GM19395 (cell line): ENCODE measurements around the gene CACHD1.
A peak's percentile ranks its signal among the peaks of the same experiment; 100 is the strongest.
"Not testable (repeated sequence)": the region's sequence is repeated elsewhere in the genome, so short reads cannot be mapped to it uniquely, and the experiment has no call there.

ENCODE experiments used
- ATAC-seq: cut with Tn5 transposase; IDR thresholded peaks from one replicate; pipeline ENCODE4 v1.9.1; 2021; ENCODE audit warnings: mild to moderate bottlenecking, moderate library complexity; ENCODE audit not compliant: unreplicated experiment

Gene CACHD1

GRCh38 chr1:64686828-64687724 lies 217.1 kb downstream of the CACHD1 start:
- peak; percentile 89 for ATAC-seq

- ATAC-seq = no peak
Measured at GRCh38 chr1:64687725-64688327, 217.9 kb downstream of the CACHD1 start.

DNA sequence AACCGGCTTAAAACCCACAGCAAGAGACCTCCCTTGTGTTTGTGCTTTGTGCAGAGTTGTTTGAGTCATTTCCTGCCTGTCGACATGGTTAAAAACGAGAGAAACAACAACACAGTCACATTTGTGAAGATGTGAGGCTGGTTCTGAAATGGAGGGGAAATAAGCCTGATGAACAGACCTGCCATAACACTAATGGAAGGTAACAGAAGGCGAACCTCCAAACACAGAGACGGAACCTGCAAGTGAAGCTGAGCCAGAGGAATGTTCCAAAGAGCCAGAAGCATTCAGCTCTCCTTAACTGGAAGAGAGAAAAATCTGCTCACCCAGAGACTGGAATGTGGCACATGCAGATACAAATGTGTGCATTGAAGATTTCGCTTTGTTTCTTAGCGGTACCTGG lies 221.7 kb downstream of the CACHD1 start:
- no peak for ATAC-seq

GRCh38 chr1:64692911-64693310 lies 223.0 kb downstream of the CACHD1 start:
- no peak for ATAC-seq

DNA sequence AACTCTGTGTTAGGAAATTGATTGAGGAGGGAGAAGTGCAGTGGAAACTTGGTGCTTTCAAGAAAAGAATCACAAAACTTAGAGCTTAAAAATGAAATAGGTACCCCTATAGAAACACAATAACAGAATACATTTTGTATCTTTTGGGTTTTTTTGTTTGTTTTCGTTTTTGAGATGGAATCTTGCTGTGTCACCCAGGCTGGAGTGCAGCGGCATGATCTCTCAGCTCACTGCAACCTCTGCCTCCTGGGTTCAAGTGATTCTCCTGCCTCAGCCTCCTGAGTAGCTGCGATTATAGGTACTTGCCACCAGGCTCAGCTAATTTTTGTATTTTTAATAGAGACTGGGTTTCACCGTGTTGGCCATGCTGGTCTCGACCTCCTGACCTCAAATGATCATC lies 223.5 kb downstream of the CACHD1 start:
- ATAC-seq = no peak

- no peak for ATAC-seq
Measured at GRCh38 chr1:64696879-64697278, 226.9 kb downstream of the CACHD1 start.

- ATAC-seq = no peak
Measured at GRCh38 chr1:64699327-64699726, 229.4 kb downstream of the CACHD1 start.

DNA sequence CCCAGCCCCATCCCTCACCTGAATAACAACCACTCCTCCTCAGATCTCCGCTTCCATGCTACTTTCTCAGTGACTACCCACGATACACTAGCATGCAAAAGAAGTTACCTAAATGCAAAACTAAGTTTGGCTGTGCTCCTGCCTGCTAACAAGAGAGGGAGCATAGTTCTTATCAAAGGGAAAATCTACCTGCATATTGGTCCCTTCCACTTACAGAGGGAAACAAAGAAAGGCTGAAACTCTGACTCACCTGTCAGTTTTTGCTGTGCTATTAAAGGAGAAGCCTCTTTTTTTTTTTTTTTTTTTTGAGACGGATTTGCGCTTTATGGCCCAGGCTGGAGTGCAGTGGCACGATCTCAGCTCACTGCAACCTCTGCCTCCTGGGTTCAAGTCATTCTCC lies 231.1 kb downstream of the CACHD1 start:
- ATAC-seq = no peak

- no peak for ATAC-seq
Measured at GRCh38 chr1:64701886-64702285, 232.0 kb downstream of the CACHD1 start.

GRCh38 chr1:64702670-64703069 lies 232.7 kb downstream of the CACHD1 start:
- ATAC-seq = not testable (repeated sequence)

DNA sequence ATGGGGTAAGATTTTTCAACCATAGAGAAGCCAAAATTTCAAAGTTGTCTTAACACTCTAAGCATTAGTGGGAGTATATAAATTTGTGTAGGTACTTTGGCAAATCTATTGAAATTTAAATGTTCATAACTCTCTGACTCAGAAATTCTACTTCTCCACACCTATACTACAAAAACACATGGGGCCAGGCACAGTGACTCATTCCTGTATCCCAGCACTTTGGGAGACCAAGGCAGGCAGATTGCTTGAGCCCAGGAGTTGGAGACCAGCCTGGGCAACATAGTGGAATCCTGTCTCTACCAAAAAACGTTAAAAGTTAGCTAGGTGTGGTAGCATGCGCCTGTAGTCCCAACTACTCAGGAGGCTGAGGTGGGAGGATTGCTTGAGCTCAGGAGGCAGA lies 233.7 kb downstream of the CACHD1 start:
- no peak for ATAC-seq

GRCh38 chr1:64705591-64705990 lies 235.7 kb downstream of the CACHD1 start:
- ATAC-seq = no peak

DNA sequence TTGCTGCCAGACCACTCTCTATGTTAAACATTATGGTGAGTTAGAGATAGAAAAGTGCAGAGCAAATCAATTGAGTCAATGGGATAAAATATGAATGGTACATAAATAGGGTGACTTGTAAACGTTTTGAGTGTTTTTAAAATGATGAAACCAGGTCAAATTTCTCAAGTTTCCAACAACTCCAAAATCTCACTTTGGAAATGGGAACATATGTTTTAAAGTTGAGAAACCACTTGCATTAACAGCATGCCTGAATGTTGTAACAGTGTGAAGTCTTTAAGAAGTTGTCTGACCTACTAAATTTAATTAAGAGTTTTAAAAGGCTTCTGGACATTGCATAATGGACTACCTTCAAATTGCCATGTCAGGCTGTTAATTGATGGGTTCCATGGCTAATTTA lies 241.3 kb downstream of the CACHD1 start:
- no peak for ATAC-seq

- no peak for ATAC-seq
Measured at GRCh38 chr1:64712049-64712448, 242.1 kb downstream of the CACHD1 start.

GRCh38 chr1:64715186-64715585 lies 245.3 kb downstream of the CACHD1 start:
- ATAC-seq = no peak

- no peak for ATAC-seq
Measured at GRCh38 chr1:64721135-64721534, 251.2 kb downstream of the CACHD1 start.

DNA sequence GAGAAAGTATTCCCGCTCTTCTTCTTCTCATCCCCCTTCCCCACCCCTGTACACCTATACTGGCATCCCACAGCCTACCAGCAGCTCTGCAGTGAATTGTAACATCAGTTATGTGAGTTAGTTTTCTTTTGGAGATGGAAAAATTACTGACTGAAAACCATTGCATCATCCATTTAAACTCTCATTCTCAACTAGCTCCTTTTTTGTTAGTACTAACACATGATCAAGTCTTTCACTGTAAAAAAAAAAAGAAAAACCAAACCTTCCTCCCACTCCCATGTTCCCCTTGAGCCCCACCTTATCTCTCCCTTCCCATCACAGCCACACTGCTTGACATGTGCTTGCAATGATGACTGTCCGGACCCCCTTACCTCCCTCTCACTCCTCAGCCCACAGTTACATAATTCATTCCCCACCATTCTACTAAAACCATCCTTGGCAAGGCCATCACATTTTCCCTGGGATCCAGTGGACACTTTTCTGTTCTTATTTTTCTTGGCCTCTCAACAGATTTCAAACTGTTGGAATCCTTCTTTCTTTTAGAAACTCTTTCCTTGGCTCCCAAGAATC lies 251.7 kb downstream of the CACHD1 start:
- ATAC-seq = no peak

DNA sequence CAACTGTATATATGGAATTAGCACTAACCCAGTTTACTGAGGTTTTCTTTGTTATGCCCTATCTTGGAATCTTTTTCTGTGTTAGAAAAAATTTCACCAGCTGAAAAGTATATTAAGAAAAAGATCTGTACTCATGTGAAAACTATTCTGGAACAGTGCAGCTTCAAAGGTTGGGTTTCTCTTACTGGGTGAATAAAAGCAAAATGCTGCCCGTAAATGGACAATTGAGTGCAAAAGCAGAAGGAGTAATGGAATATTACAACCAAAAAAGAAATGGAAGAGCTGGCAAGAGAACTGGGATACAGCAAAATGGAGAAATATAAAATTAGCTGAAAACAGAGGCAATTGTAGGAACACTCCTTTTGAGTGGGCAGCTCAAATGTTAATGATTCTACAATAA lies 257.9 kb downstream of the CACHD1 start:
- ATAC-seq = no peak

GRCh38 chr1:64733581-64734286 lies 263.8 kb downstream of the CACHD1 start:
- no peak for ATAC-seq

DNA sequence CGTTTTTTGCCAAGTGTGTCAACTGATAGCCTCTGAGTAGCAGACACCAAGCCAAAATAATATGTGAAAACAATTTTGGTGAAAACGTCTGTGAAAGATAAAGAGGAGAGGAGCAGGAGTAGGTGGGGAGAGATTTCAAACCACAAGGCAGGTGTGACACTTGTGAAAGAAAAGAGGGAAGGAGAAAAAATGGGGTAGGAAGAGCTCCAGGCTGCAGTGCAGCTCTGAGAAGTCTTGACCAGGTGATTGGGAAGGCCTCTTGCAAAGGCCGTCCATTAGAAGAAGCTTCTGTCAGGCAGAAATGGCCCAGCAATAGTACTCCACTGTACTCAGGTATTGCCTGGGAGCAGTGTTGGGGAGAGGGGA lies 264.3 kb downstream of the CACHD1 start:
- no peak for ATAC-seq

- not testable (repeated sequence) for ATAC-seq
Measured at GRCh38 chr1:64740687-64741086, 270.8 kb downstream of the CACHD1 start.
